Muscle of back (tissue), 10 donors: ENCODE measurements around the gene PRAMEF15. TPM values are rescaled to one million over a fixed set of nuclear protein-coding genes. Genes with fewer than 3 reads are reported as not detected.

Source experiments
- polyA plus RNA-seq, 10 donors: library from polyadenylated mRNA; unstranded; fragments of 120-200 nt; gene quantifications; one replicate each; pipeline ENCODE4 v1.2.1, GENCODE V29; 2013; ENCODE audit not compliant: insufficient read length in 10 of 10

The PRAMEF15 gene
- polyA plus RNA-seq, 10 donors = not detected

Other genes starting within 250 kb of the PRAMEF15 start
- not detected for gene PRAMEF25, start 244.8 kb upstream of the PRAMEF15 start, polyA plus RNA-seq
- gene HNRNPCL2, start 198.7 kb upstream of the PRAMEF15 start, polyA plus RNA-seq = under 1 TPM in 1 of 10 donors, not detected in 9; 0.15 TPM
- not detected for gene PRAMEF26, start 159.6 kb upstream of the PRAMEF15 start, polyA plus RNA-seq
- gene HNRNPCL4, start 149.9 kb upstream of the PRAMEF15 start, polyA plus RNA-seq = under 1 TPM in 2 of 10 donors, not detected in 8; 0.15 to 0.31 TPM
- gene PRAMEF9, start 143.7 kb upstream of the PRAMEF15 start, polyA plus RNA-seq = not detected
- not detected for gene PRAMEF13, start 114.2 kb upstream of the PRAMEF15 start, polyA plus RNA-seq
- gene PRAMEF18, start 89.4 kb upstream of the PRAMEF15 start, polyA plus RNA-seq = not detected
- gene PRAMEF5, start 61.4 kb upstream of the PRAMEF15 start, polyA plus RNA-seq = not detected
- not detected for gene PRAMEF8, start 30.4 kb upstream of the PRAMEF15 start, polyA plus RNA-seq
- not detected for gene PRAMEF33, start 12.0 kb upstream of the PRAMEF15 start, polyA plus RNA-seq
- gene PRAMEF14, start 31.6 kb downstream of the PRAMEF15 start, polyA plus RNA-seq = not detected
- gene PRAMEF19, start 56.4 kb downstream of the PRAMEF15 start, polyA plus RNA-seq = not detected
- not detected for gene PRAMEF17, start 74.1 kb downstream of the PRAMEF15 start, polyA plus RNA-seq
- under 1 TPM in 1 of 10 donors, not detected in 9; 0.20 TPM for gene PRAMEF20, start 94.9 kb downstream of the PRAMEF15 start, polyA plus RNA-seq
- 10 to 100 TPM in 9 of 10 donors, 1 to 10 TPM in 1; 9.6 to 38.9 (median 31.8) TPM for gene LRRC38, start 198.4 kb downstream of the PRAMEF15 start, polyA plus RNA-seq